Heart left ventricle (tissue), 16 donors: Measurements from ENCODE around the gene SUSD4. TPM values are rescaled to one million over a fixed set of nuclear protein-coding genes. Genes with fewer than 3 reads are reported as not detected.

Experiments used
- ATAC-seq, 4 donors: fragments of 200-7000 bp; cut with Tn5 transposase; one replicate each; pipeline ENCODE4 v1.9.1; 2020 to 2022; ENCODE audit warnings: moderate library complexity in 4 of 4, mild to moderate bottlenecking in 3 of 4, moderate number of reproducible peaks in 1 of 4
- DNase-seq, 5 donors: peaks; one replicate each; pipeline ENCODE4 v3.0.0-alpha.2; 2020
- H3K27ac ChIP-seq, 12 donors: fragments of 200-600 bp; sonication (generic) in 4 of 12; one replicate each; pipeline versions ENCODE4 v1.5.0 to v1.8.0; 2016 to 2022; ENCODE audit warnings: mild to moderate bottlenecking in 2 of 12
- H3K27me3 ChIP-seq, 9 donors: fragments of 200-600 bp; sonication (generic) in 2 of 9; one replicate each; pipeline versions ENCODE4 v1.5.1 to v1.8.0; 2016 to 2022; ENCODE audit warnings: mild to moderate bottlenecking in 3 of 9
- H3K36me3 ChIP-seq, 9 donors: fragments of 200-600 bp; sonication (generic) in 2 of 9; one replicate each; pipeline versions ENCODE4 v1.5.0 to v1.8.0; 2018 to 2022; ENCODE audit warnings: mild to moderate bottlenecking in 2 of 9
- H3K4me1 ChIP-seq, 12 donors: fragments of 200-600 bp; sonication (generic) in 4 of 12; one replicate each; pipeline versions ENCODE4 v1.5.0 to v1.8.0; 2016 to 2022; ENCODE audit warnings: mild to moderate bottlenecking in 3 of 12
- H3K4me3 ChIP-seq, 12 donors: fragments of 200-600 bp; sonication (generic) in 4 of 12; one replicate each; pipeline versions ENCODE4 v1.5.0 to v1.8.0; 2017 to 2022; ENCODE audit warnings: mild to moderate bottlenecking in 9 of 12, moderate library complexity in 4 of 12
- H3K9me3 ChIP-seq, 12 donors: fragments of 200-600 bp; sonication (generic) in 4 of 12; one replicate each; pipeline versions ENCODE4 v1.5.0 to v1.8.0; 2016 to 2022; ENCODE audit warnings: mild to moderate bottlenecking in 1 of 12
- POLR2A ChIP-seq, 2 donors: fragments of 450-650 bp; IDR thresholded peaks; one replicate each; pipeline ENCODE4 v1.6.1; 2017; ENCODE audit warnings: antibody characterized with exemption in 2 of 2, mild to moderate bottlenecking in 2 of 2, moderate library complexity in 2 of 2
- WGBS, 4 donors: extraction: QIAGEN DNeasy Blood & Tissue Kit in 2 of 4; methylation state at CpG; one replicate each; pipeline versions ENCODE4 v1.1.5 to v1.1.7; 2013 to 2018; 5-methylcytosine and 5-hydroxymethylcytosine counted together
- intact Hi-C, 10 donors: fragments of 100-400 bp; cut with DNase I; formaldehyde crosslinking; loops; one replicate each; pipeline versions ENCODE4 v1.11.1 to v1.14.2; 2022
- polyA plus RNA-seq, 2 donors: library from polyadenylated mRNA; stranded (reverse); fragments of 200-250 nt; gene quantifications; one replicate each; pipeline ENCODE4 v1.2.3, GENCODE V29; 2013
- total RNA-seq, 9 donors: library from RNA; depleted of rRNA in 2 of 9; stranded (reverse); fragments of >200 nt in 2 of 9; fragmentation: NEBNext Ultra II Directional in 3 of 9; extraction: Animal tissue kit (Norgen Biotek cat#: 25700) in 3 of 9; gene quantifications; one replicate each; pipeline versions ENCODE4 v1.1.0 to v1.2.4, GENCODE V29; 2016 to 2023
- TF ChIP-seq, protein P1 (sequence below), 12 donors: fragments of 200-600 bp; sonication (generic) in 4 of 12; IDR thresholded peaks; one replicate each; pipeline versions ENCODE4 v1.5.0 to v1.8.0; 2018 to 2022; ENCODE audit warnings: antibody characterized with exemption in 12 of 12, mild to moderate bottlenecking in 5 of 12
- donor health status: ischemic (EF 13 %, LVEDD 7.1; RV severe dilation, severe dysfunction).
- donor health status: healthy with polysubstance abuse.
- donor health status: DM: no; HTN: yes; CAD: no.
- donor health status: DM: no; HTN: no; CAD: no.
- donor health status: ischemic (EF 25% LVEDD 6.9; RV normal size, moderate dysfunction).
- donor health status: ischemic (EF 25% LVEDD 5.7; RV mildly dilated, moderate dysfunction).
- donor health status: healthy.
- donor health status: DM: yes; HTN: yes; CAD: no.
- donor health status: ischemic (EF 35%, LVEDD 5.7; RV mildly dilated, moderate dysfunction).
- donor health status: nonischemic (EF 11% LVEDD 7.7; RV severe dilation, severe dysfunction).
- donor health status: DM: yes; HTN: yes; CAD: no.
- donor health status: PGD.
- donor health status: ischemic (EF 29% LVEDD 5.4; RV normal size, mild dysfunction).
- donor health status: nonischemic (EF 23%, LVEDD 6.1; RV moderate dilation, normal function).

The SUSD4 gene
- total and polyA plus RNA-seq, 11 donors, result 0.40 to 27.2 (median 2.4) TPM

DNA sequence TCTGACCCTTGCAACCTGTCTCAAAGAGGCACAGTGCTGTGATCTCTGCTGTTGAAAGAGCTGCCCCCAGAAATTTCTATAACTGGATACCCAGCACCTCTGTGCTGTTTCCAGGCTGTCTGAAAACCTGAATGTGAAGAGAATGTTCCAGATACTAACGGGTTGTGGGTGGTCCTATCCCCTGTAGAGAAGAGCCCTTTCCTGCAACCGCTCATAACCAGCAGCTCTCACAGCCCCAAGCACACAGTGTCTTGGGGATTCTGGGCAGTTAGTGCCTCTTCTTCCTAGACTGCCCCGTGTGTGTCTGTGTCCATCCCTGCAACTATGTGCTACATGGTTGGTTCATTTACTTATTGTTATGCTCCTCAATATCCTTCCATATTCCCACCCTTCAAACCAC, 104.5 kb downstream of the SUSD4 start:
- intact Hi-C loops, result no loop called here
- TF ChIP-seq, protein P1, sequence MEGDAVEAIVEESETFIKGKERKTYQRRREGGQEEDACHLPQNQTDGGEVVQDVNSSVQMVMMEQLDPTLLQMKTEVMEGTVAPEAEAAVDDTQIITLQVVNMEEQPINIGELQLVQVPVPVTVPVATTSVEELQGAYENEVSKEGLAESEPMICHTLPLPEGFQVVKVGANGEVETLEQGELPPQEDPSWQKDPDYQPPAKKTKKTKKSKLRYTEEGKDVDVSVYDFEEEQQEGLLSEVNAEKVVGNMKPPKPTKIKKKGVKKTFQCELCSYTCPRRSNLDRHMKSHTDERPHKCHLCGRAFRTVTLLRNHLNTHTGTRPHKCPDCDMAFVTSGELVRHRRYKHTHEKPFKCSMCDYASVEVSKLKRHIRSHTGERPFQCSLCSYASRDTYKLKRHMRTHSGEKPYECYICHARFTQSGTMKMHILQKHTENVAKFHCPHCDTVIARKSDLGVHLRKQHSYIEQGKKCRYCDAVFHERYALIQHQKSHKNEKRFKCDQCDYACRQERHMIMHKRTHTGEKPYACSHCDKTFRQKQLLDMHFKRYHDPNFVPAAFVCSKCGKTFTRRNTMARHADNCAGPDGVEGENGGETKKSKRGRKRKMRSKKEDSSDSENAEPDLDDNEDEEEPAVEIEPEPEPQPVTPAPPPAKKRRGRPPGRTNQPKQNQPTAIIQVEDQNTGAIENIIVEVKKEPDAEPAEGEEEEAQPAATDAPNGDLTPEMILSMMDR (IDR thresholded peaks at IDR 0.05), result no peak
- TF ChIP-seq POLR2A (IDR thresholded peaks at IDR 0.05), result no peak
- Histone ChIP-seq H3K36me3 (no peaks in the 10 kb centered on the region), H3K4me1 (no peaks in the 10 kb centered on the region), H3K4me3 (no peak overlapping the region), H3K9me3 (no peaks in the 10 kb centered on the region), H3K27ac (no peak overlapping the region), H3K27me3 (no peaks in the 10 kb centered on the region)
- WGBS, 4 donors, result 81 to 88% (median 86%) methylated on average over 3 of the region's 3 CpGs
- DNase-seq, result no peak
- ATAC-seq, result no peak

DNA sequence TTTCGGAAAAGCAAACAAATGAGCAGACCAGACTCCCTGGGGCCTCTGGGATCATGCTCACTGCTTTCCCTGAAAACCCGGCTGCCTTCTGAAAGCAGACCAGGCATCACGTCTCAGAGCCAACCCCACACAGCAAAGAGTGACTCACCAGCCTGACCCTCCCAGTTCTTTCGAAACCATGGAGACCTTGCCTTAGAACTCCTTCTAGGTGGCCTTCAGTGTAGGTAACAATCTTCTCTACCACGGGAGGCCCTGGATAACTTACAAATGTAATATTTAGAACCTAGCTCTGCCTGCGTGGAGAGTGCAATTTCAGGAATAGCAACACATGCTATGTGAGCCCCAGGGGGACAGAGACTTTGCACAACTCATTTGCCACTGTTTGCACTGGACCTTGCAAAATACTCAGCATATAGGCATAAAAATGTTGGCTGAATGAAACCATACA, 105.2 kb downstream of the SUSD4 start:
- Histone ChIP-seq H3K36me3 (no peaks in the 10 kb centered on the region), H3K4me1 (no peaks in the 10 kb centered on the region), H3K27ac (no peak overlapping the region), H3K27me3 (no peaks in the 10 kb centered on the region), H3K9me3 (no peaks in the 10 kb centered on the region), H3K4me3 (no peak overlapping the region)
- TF ChIP-seq, protein P1 (IDR thresholded peaks at IDR 0.05), result no peak
- TF ChIP-seq POLR2A (IDR thresholded peaks at IDR 0.05), result no peak
- peak in 1 of 4 donors; percentile 45 for ATAC-seq
- WGBS, 4 donors, result 76 to 90% (median 81%) methylated on average over 5 to 6 of the region's 6 CpGs
- no peak for DNase-seq
- intact Hi-C loops, result no loop called here

GRCh38 chr1:223257856-223258550, 106.0 kb downstream of the SUSD4 start:
- DNase-seq (no peak), ATAC-seq (no peak)
- Histone ChIP-seq H3K9me3 (no peaks in the 10 kb centered on the region), H3K4me3 (no peak overlapping the region), H3K27me3 (no peaks in the 10 kb centered on the region), H3K4me1 (no peaks in the 10 kb centered on the region), H3K27ac (no peak overlapping the region), H3K36me3 (no peaks in the 10 kb centered on the region)
- no peak for TF ChIP-seq POLR2A (IDR thresholded peaks at IDR 0.05)
- TF ChIP-seq, protein P1 (IDR thresholded peaks at IDR 0.05), result no peak
- 87 to 92% (median 89%) methylated on average over 8 of the region's 8 CpGs for WGBS, 4 donors
- intact Hi-C loops, result no loop called here

DNA sequence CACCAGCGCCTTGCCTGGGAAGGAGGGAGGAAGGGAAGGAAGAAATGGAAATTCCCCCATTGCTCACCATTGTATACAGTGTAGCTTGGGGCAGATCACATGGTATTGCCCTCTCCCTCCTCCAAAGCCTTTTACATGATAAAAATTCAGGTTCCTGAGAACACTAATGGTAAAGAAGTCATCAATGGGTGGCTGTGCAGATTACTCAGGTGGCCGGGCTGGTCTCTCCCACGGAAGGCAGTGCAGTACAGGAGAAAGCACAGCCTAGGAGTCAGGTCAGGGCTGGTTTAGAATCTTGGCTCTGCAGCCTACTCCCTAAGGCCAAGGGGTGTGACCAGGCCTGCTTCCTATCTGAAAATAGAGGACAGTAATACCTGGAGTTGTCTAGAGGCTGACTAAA, 107.9 kb downstream of the SUSD4 start:
- no peaks in the 10 kb centered on the region for H3K4me1 ChIP-seq
- WGBS, 4 donors, result 91 to 97% (median 93%) methylated on average over 3 of the region's 3 CpGs
- H3K27me3 ChIP-seq, result no peaks in the 10 kb centered on the region
- DNase-seq (no peak), ATAC-seq (no peak)
- no peak overlapping the region for H3K4me3 ChIP-seq
- no peak overlapping the region for H3K27ac ChIP-seq
- TF ChIP-seq POLR2A (IDR thresholded peaks at IDR 0.05), result no peak
- TF ChIP-seq, protein P1 (IDR thresholded peaks at IDR 0.05), result no peak
- no peaks in the 10 kb centered on the region for H3K9me3 ChIP-seq
- no peaks in the 10 kb centered on the region for H3K36me3 ChIP-seq
- intact Hi-C loops, result no loop called here
